SK-N-SH (cell line): ENCODE data around the gene PSAP. TPM values are rescaled to one million over a fixed set of nuclear protein-coding genes. Genes with fewer than 3 reads are reported as not detected.

Experiments
- CTCF ChIA-PET: fragments of 300-600, 350-600 bp; formaldehyde crosslinking; extraction: SDS; loops from one replicate; lab custom pipeline; 2021; lab: Yijun Ruan, JAX
- POLR2A ChIA-PET: fragments of 350-600 bp; sonication (Branson Sonifier 250); formaldehyde crosslinking; extraction: SDS; loops from one replicate; lab custom pipeline; 2020; ENCODE audit warnings: antibody characterized with exemption, inconsistent platforms; lab: Yijun Ruan, JAX
- DNase-seq: peaks from one replicate; pipeline ENCODE4 v3.0.0; 2012
- H2AFZ ChIP-seq: fragments of 200-600 bp; sonication (generic); 2 replicates; pipeline ENCODE4 v1.8.1; 2016; ENCODE audit warnings: antibody characterized with exemption, mild to moderate bottlenecking, low read depth
- H3F3A ChIP-seq: fragments of 200-600 bp; sonication (generic); replicated peaks from 2 replicates; pipeline ENCODE3; 2016; ENCODE audit warnings: antibody characterized with exemption, mild to moderate bottlenecking; ENCODE audit not compliant: insufficient read depth
- H3K27ac ChIP-seq, 2 experiments: fragments of 200-500 bp in 1 of 2; fragments of 200-600 bp in 1 of 2; sonication (Bioruptor generic) in 1 of 2; sonication (generic), shearing (Covaris generic) in 1 of 2; 2 replicates each; pipeline versions ENCODE4 v1.5.1 to v1.6.1; 2014 to 2016; ENCODE audit warnings: low read depth in 2 of 2, inconsistent platforms in 1 of 2, low read length in 1 of 2, mild to moderate bottlenecking in 1 of 2, mixed read lengths in 1 of 2
- H3K27me3 ChIP-seq: fragments of 200-600 bp; sonication (generic), shearing (Covaris generic); 2 replicates; pipeline ENCODE4 v1.6.1; 2016; ENCODE audit warnings: mixed run types; ENCODE audit not compliant: insufficient read depth
- H3K36me3 ChIP-seq, 2 experiments: fragments of 200-500 bp in 1 of 2; fragments of 200-600 bp in 1 of 2; sonication (Bioruptor generic) in 1 of 2; sonication (generic) in 1 of 2; replicated peaks in 1 of 2; 2 replicates each; pipeline versions ENCODE3 to v1.5.1; 2014 to 2016; ENCODE audit warnings: low read length in 1 of 2, mild to moderate bottlenecking in 1 of 2; ENCODE audit not compliant: insufficient read depth in 2 of 2, control insufficient read depth in 1 of 2
- H3K4me1 ChIP-seq, 2 experiments: fragments of 200-500 bp in 1 of 2; fragments of 200-600 bp in 1 of 2; sonication (Bioruptor generic) in 1 of 2; sonication (generic), shearing (Covaris generic) in 1 of 2; 2 replicates each; pipeline versions ENCODE4 v1.5.1 to v1.6.1; 2014 to 2016; ENCODE audit warnings: low read depth in 1 of 2, low read length in 1 of 2, mixed run types in 1 of 2; ENCODE audit not compliant: insufficient read depth in 2 of 2, control insufficient read depth in 1 of 2
- H3K4me2 ChIP-seq: fragments of 200-600 bp; sonication (generic), shearing (Covaris generic); 2 replicates; pipeline ENCODE4 v1.6.1; 2017; ENCODE audit warnings: mixed run types
- H3K4me3 ChIP-seq, 2 experiments: fragments of 200-500 bp in 1 of 2; fragments of 200-600 bp in 1 of 2; sonication (Bioruptor generic) in 1 of 2; sonication (generic), shearing (Covaris generic) in 1 of 2; 2 replicates each; pipeline versions ENCODE4 v1.5.1 to v1.8.1; 2014 to 2016; ENCODE audit warnings: low read depth in 2 of 2, inconsistent platforms in 1 of 2, low read length in 1 of 2, mild to moderate bottlenecking in 1 of 2, mixed read lengths in 1 of 2, moderate library complexity in 1 of 2
- H3K79me2 ChIP-seq: fragments of 200-600 bp; sonication (generic); 2 replicates; pipeline ENCODE4 v1.8.1; 2017; ENCODE audit warnings: mild to moderate bottlenecking; ENCODE audit not compliant: insufficient read depth
- H3K9ac ChIP-seq: fragments of 200-600 bp; sonication (generic); 2 replicates; pipeline ENCODE4 v1.6.1; 2017; ENCODE audit warnings: mixed run types
- H3K9me2 ChIP-seq: fragments of 200-600 bp; sonication (generic); 2 replicates; pipeline ENCODE4 v1.6.1; 2017; ENCODE audit warnings: mixed run types
- H3K9me3 ChIP-seq: fragments of 200-600 bp; sonication (generic); 2 replicates; pipeline ENCODE4 v1.6.1; 2017; ENCODE audit warnings: mixed run types, mild to moderate bottlenecking, moderate library complexity
- H4K20me1 ChIP-seq: fragments of 200-600 bp; sonication (generic); 2 replicates; pipeline ENCODE4 v1.6.1; 2017; ENCODE audit warnings: mild to moderate bottlenecking, mixed run types; ENCODE audit not compliant: insufficient read depth
- CHD2 ChIP-seq: fragments of 150-350 bp; IDR thresholded peaks from 2 replicates; pipeline ENCODE4 v1.6.1; 2018; ENCODE audit warnings: low read length; ENCODE audit not compliant: partially characterized antibody
- EZH2phosphoT487 ChIP-seq: fragments of 200-600 bp; sonication (generic); IDR thresholded peaks from 2 replicates; pipeline ENCODE4 v1.6.1; 2017; ENCODE audit warnings: low read depth, mixed run types, mild to moderate bottlenecking, antibody characterized with exemption, moderate library complexity, borderline replicate concordance
- FOSL2 ChIP-seq: IDR thresholded peaks from 2 replicates; pipeline ENCODE4 v1.4.0; 2012; ENCODE audit warnings: low read depth, mild to moderate bottlenecking, moderate library complexity, borderline replicate concordance
- FOXJ3 ChIP-seq: sonication (generic); formaldehyde crosslinking; IDR thresholded peaks from 2 replicates; pipeline ENCODE4 v1.5.1; 2020; ENCODE audit warnings: mild to moderate bottlenecking, missing genetic modification reagents
- GABPA ChIP-seq: IDR thresholded peaks from 2 replicates; pipeline ENCODE4 v1.4.0; 2012; ENCODE audit warnings: low read depth, mild to moderate bottlenecking
- MAX ChIP-seq: IDR thresholded peaks from 2 replicates; pipeline ENCODE4 v1.4.0; 2012; ENCODE audit warnings: low read depth
- MEF2A ChIP-seq: IDR thresholded peaks from 2 replicates; pipeline ENCODE4 v1.4.0; 2012; ENCODE audit warnings: low read depth, borderline replicate concordance
- NFIC ChIP-seq: IDR thresholded peaks from 2 replicates; pipeline ENCODE4 v1.4.0; 2012; ENCODE audit warnings: borderline replicate concordance
- PBX3 ChIP-seq: IDR thresholded peaks from 2 replicates; pipeline ENCODE4; 2012
- POLR2AphosphoS5 ChIP-seq: IDR thresholded peaks from 2 replicates; pipeline ENCODE4 v1.6.1; 2012; ENCODE audit warnings: low read depth, low read length
- RAD21 ChIP-seq: IDR thresholded peaks from 2 replicates; pipeline ENCODE4 v1.6.1; 2012; ENCODE audit warnings: mild to moderate bottlenecking, low read length
- TAF1 ChIP-seq: IDR thresholded peaks from 2 replicates; pipeline ENCODE4 v1.6.1; 2012; ENCODE audit warnings: low read depth, mild to moderate bottlenecking, low read length, moderate library complexity, borderline replicate concordance
- TCF12 ChIP-seq: IDR thresholded peaks from 2 replicates; pipeline ENCODE4 v1.4.0; 2012
- TEAD4 ChIP-seq: IDR thresholded peaks from 2 replicates; pipeline ENCODE4 v1.4.0; 2012; ENCODE audit warnings: mild to moderate bottlenecking, borderline replicate concordance; ENCODE audit not compliant: insufficient read depth
- YY1 ChIP-seq: IDR thresholded peaks from 2 replicates; pipeline ENCODE4 v1.4.0; 2012; ENCODE audit warnings: low read depth, mild to moderate bottlenecking
- ZBTB33 ChIP-seq: IDR thresholded peaks from 2 replicates; pipeline ENCODE4 v1.4.0; 2012; ENCODE audit warnings: low read depth, borderline replicate concordance
- WGBS: methylation state at CpG from one replicate; pipeline ENCODE4 v1.1.6; 2017; ENCODE audit warnings: low lambda C conversion rate; 5-methylcytosine and 5-hydroxymethylcytosine counted together
- polyA plus RNA-seq, 3 experiments: library from polyadenylated mRNA; depleted of rRNA; stranded (reverse); fragments of >200 nt; gene quantifications; 2 replicates each; pipeline ENCODE4 v1.2.3, GENCODE V29; 2012
- TF ChIP-seq, protein P1 (sequence below): IDR thresholded peaks from 2 replicates; pipeline ENCODE4 v1.6.1; 2012; ENCODE audit warnings: mild to moderate bottlenecking, low read depth, low read length, moderate library complexity
- TF ChIP-seq, protein P2 (sequence below): fragments of 200-600 bp; sonication (generic); IDR thresholded peaks from 2 replicates; pipeline ENCODE4 v1.6.1; 2017; ENCODE audit warnings: antibody characterized with exemption, mild to moderate bottlenecking, moderate library complexity

PSAP gene
- polyA plus RNA-seq, 1 of the 3 experiments (the other 2 are of a cell fraction) = 1,647 TPM

- Histone ChIP-seq H3K4me3 (no peak overlapping the region), H3K9me2 (no peaks in the 10 kb centered on the region), H3K27ac (peak overlapping the region; percentile 46 to 76), H3F3A (peaks cover 3% of the 10 kb centered on the region), H3K4me1 (peaks cover 16 to 18% of the 10 kb centered on the region in 2 experiments; a peak in 3 of 4 replicates), H3K9me3 (no peaks in the 10 kb centered on the region), H3K79me2 (no peaks in the 10 kb centered on the region), H3K27me3 (no peaks in the 10 kb centered on the region), H2AFZ (no peak overlapping the region), H3K4me2 (peak overlapping the region; percentile 14; the same call in 1 of the 2 replicates), H3K36me3 (no peaks in the 10 kb centered on the region), H4K20me1 (no peaks in the 10 kb centered on the region), H3K9ac (no peak overlapping the region)
- POLR2A ChIA-PET = interaction anchor here (0.9 to 1.1 kb wide), 2 partner anchors 10 to 113 kb away, joined by 3 to 4 read pairs; no protein-coding TSS in a partner anchor
- CTCF ChIA-PET = interaction anchor here (0.6 to 2.2 kb wide), 5 partner anchors 30 to 487 kb away, joined by 3 to 11 read pairs (median 3); no protein-coding TSS in a partner anchor
- no peak for DNase-seq
- no peak for TF ChIP-seq EZH2phosphoT487
- no peak for TF ChIP-seq MAX
- TF ChIP-seq YY1 = no peak
- no peak for TF ChIP-seq POLR2AphosphoS5
- no peak for TF ChIP-seq FOXJ3 (CRISPR knock-in tag)
- TF ChIP-seq PBX3 = no peak; the same call in 1 of the 2 replicates
- no peak for TF ChIP-seq TEAD4
- TF ChIP-seq, protein P1, sequence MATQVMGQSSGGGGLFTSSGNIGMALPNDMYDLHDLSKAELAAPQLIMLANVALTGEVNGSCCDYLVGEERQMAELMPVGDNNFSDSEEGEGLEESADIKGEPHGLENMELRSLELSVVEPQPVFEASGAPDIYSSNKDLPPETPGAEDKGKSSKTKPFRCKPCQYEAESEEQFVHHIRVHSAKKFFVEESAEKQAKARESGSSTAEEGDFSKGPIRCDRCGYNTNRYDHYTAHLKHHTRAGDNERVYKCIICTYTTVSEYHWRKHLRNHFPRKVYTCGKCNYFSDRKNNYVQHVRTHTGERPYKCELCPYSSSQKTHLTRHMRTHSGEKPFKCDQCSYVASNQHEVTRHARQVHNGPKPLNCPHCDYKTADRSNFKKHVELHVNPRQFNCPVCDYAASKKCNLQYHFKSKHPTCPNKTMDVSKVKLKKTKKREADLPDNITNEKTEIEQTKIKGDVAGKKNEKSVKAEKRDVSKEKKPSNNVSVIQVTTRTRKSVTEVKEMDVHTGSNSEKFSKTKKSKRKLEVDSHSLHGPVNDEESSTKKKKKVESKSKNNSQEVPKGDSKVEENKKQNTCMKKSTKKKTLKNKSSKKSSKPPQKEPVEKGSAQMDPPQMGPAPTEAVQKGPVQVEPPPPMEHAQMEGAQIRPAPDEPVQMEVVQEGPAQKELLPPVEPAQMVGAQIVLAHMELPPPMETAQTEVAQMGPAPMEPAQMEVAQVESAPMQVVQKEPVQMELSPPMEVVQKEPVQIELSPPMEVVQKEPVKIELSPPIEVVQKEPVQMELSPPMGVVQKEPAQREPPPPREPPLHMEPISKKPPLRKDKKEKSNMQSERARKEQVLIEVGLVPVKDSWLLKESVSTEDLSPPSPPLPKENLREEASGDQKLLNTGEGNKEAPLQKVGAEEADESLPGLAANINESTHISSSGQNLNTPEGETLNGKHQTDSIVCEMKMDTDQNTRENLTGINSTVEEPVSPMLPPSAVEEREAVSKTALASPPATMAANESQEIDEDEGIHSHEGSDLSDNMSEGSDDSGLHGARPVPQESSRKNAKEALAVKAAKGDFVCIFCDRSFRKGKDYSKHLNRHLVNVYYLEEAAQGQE = no peak
- TF ChIP-seq CHD2 = no peak
- no peak for TF ChIP-seq TAF1
- TF ChIP-seq, protein P2, sequence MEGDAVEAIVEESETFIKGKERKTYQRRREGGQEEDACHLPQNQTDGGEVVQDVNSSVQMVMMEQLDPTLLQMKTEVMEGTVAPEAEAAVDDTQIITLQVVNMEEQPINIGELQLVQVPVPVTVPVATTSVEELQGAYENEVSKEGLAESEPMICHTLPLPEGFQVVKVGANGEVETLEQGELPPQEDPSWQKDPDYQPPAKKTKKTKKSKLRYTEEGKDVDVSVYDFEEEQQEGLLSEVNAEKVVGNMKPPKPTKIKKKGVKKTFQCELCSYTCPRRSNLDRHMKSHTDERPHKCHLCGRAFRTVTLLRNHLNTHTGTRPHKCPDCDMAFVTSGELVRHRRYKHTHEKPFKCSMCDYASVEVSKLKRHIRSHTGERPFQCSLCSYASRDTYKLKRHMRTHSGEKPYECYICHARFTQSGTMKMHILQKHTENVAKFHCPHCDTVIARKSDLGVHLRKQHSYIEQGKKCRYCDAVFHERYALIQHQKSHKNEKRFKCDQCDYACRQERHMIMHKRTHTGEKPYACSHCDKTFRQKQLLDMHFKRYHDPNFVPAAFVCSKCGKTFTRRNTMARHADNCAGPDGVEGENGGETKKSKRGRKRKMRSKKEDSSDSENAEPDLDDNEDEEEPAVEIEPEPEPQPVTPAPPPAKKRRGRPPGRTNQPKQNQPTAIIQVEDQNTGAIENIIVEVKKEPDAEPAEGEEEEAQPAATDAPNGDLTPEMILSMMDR = no peak
- TF ChIP-seq RAD21 = no peak
- no peak for TF ChIP-seq FOSL2
- no peak for TF ChIP-seq GABPA
- no peak for TF ChIP-seq ZBTB33
- no peak for TF ChIP-seq MEF2A
- TF ChIP-seq NFIC = no peak
- TF ChIP-seq TCF12 = no peak
- WGBS = 72% methylated on average over 7 of the region's 10 CpGs
These were observed 83.5 kb downstream of the PSAP start for GRCh38 chr10:71767420-71768035.
